ENCODE results near the gene UBASH3A. TPM values are rescaled to one million over a fixed set of nuclear protein-coding genes. Genes with fewer than 3 reads are reported as not detected.

The UBASH3A gene
- total RNA-seq, 1 donor = not detected

- no peak for TF ChIP-seq CTCF (IDR thresholded peaks at IDR 0.05; ENCODE audit: insufficient read depth, low read depth, low read length)
- no peak for DNase-seq (ENCODE audit: low read depth)
- H3K4me3 ChIP-seq (ENCODE audit: low read depth, low read length) = no peak overlapping the region
These were observed 40.4 kb downstream of the UBASH3A start for GRCh38 chr21:42443876-42444744.

GRCh38 chr21:42444745-42445059, 41.0 kb downstream of the UBASH3A start:
- no peak for TF ChIP-seq CTCF (IDR thresholded peaks at IDR 0.05; ENCODE audit: insufficient read depth, low read depth, low read length)
- H3K4me3 ChIP-seq (ENCODE audit: low read depth, low read length) = no peak overlapping the region
- no peak for DNase-seq (ENCODE audit: low read depth)

- no peak overlapping the region for H3K4me3 ChIP-seq (ENCODE audit: low read depth, low read length)
- no peak for DNase-seq (ENCODE audit: low read depth)
- no peak for TF ChIP-seq CTCF (IDR thresholded peaks at IDR 0.05; ENCODE audit: insufficient read depth, low read depth, low read length)
These were observed 41.6 kb downstream of the UBASH3A start for GRCh38 chr21:42445311-42445710.

GRCh38 chr21:42446531-42446930, 42.8 kb downstream of the UBASH3A start:
- no peak for DNase-seq (ENCODE audit: low read depth)
- no peak for TF ChIP-seq CTCF (IDR thresholded peaks at IDR 0.05; ENCODE audit: insufficient read depth, low read depth, low read length)

GRCh38 chr21:42447182-42447581, 43.5 kb downstream of the UBASH3A start:
- no peak for TF ChIP-seq CTCF (IDR thresholded peaks at IDR 0.05; ENCODE audit: insufficient read depth, low read depth, low read length)
- no peak for DNase-seq (ENCODE audit: low read depth)
- H3K4me3 ChIP-seq (ENCODE audit: low read depth, low read length) = no peak overlapping the region

More at GRCh38 chr21:42446531-42446930, 42.8 kb downstream of the UBASH3A start:
- H3K4me3 ChIP-seq (ENCODE audit: low read depth, low read length) = no peak overlapping the region

- TF ChIP-seq CTCF (IDR thresholded peaks at IDR 0.05; ENCODE audit: insufficient read depth, low read depth, low read length) = no peak
- H3K4me3 ChIP-seq (ENCODE audit: low read depth, low read length) = no peak overlapping the region
- DNase-seq (ENCODE audit: low read depth) = no peak
These were observed 44.0 kb downstream of the UBASH3A start for GRCh38 chr21:42447732-42448131.

GRCh38 chr21:42448686-42449085, 45.0 kb downstream of the UBASH3A start:
- DNase-seq (ENCODE audit: low read depth) = no peak
- no peak overlapping the region for H3K4me3 ChIP-seq (ENCODE audit: low read depth, low read length)
- TF ChIP-seq CTCF (IDR thresholded peaks at IDR 0.05; ENCODE audit: insufficient read depth, low read depth, low read length) = no peak

Data from fibroblast of villous mesenchyme (primary cell).